ENCODE results near the gene DLGAP5. TPM values are rescaled to one million over a fixed set of nuclear protein-coding genes. Genes with fewer than 3 reads are reported as not detected.
A peak's percentile ranks its signal among the peaks of the same experiment; 100 is the strongest.

Gene DLGAP5
- total RNA-seq, 1 experiment from 2014 or later = 144 TPM

DNA sequence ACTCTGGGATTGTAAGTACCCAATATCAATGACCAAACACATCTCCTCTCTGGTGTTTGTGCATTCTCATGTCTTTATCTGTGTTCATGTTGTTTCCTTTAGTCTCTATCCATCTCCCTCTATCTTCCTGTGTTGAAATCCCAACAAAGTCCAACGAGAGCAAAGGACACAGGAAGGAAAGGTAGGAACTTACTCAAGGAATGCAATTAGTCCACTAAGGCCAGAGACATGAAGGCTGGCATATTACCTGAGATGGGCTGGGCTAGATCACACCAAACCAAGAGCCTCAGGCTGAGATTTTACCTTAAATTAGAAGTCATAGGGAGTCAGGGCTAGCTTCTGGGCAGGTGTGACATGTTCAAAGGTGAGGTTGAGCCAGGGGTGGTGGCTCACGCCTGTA is 76.7 kb downstream of the DLGAP5 start:
- no peak for DNase-seq (ENCODE audit: low read depth)

DNA sequence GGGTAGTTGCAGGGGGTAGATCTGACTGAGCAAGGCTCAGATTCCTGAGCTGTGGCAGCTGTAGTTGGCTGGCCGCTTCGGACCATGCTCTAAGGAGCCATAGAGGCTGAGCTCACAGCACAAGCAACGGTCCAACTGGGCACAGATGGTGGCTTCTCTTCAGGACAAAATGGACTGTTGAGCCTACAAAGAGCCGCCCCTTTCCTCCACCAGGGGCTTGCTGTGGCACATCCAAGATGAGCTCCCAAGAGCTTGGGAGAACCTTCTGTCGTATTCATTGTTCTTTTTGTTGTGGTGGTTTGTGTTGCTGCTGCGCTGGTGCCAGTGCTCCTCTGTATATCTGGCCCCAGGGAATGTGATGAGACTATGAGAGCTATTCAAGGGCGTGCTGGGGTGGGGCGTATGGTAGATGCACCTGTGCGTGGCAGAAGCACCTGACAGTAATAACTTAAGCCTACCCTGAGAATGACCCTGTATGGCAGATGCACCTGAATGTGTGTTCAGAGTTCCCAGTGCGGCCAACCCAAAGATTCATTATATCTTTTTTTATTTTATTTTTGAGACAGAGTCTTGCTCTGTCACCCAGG is 80.2 kb downstream of the DLGAP5 start:
- no peak for DNase-seq (ENCODE audit: low read depth)

DNA sequence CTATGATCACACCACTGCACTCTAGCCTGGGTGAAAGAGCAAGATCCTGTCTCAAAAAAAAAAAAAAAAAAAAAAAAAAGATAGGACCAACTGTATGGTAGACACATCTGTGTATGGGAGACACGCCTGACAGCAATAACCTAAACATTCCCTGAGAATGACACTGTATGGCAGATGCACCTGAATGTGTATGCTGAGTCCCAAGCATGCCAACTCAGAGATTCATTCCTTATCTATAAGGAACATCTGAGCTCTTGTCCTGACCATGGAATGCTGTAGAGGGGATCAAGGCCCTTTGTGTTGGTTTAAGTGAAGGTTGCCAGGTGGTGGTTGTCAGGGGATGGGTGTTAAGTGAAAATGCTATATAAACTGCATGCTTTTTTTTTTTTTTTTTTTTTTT is 81.5 kb downstream of the DLGAP5 start:
- DNase-seq (ENCODE audit: low read depth) = no peak

DNA sequence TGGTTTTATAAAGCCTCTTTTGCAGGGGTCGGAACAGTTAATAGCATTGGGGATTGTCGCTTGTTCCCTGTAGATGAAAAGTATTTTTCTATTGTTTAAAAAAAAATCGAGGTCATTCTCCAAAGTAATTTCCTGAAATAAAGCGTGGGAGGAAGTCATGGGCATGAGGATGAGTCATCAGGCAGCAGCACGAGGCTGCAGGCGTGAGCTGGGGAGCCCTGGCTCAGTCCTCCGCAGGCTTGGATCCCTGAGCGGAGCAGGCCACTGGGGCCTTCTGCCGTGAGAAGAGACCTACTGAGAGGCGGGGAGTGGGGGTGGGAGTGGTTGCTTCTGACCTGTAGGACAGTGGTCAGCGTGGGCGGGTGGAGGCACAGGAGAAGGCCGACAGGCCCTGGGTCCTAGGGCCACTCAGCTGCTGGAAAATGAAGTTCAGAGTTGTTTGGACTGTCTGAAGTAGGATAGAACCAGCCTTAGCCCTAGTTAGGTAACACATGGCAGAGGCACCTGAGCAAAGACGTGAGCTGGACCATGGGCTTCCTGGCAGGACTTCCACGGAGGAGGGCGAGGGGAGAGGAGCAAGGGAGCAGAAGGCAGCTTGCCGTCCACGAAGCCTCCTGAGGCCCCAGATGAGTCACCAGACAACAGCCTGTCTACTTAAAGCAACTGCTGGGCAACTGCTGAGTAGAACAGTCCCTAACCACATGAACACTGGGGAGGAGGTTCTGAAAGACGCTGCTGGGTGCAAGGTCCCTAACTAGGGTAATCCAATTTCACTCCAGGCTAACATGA is 83.4 kb downstream of the DLGAP5 start:
- DNase-seq (ENCODE audit: low read depth) = peak; percentile 97

DNA sequence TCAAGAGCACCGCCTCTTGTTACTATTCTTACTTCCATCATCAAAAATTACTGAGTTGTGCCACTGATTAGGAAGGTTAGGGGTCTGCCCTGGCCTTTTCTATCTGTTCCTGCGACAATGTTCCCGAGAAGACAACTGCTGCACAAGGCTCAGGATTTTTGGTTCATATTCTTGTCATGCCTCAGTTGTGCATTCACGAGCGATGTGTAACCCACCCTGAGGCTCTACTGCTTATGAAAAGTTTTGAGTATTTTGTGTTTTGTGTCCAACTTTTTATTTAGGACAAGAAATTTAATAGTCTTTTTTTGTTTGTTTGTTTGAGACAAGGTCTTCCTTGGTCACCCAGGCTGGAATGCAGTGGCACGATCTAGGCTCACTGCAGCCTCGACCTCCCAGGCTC is 85.4 kb downstream of the DLGAP5 start:
- no peak for DNase-seq (ENCODE audit: low read depth)

DNA sequence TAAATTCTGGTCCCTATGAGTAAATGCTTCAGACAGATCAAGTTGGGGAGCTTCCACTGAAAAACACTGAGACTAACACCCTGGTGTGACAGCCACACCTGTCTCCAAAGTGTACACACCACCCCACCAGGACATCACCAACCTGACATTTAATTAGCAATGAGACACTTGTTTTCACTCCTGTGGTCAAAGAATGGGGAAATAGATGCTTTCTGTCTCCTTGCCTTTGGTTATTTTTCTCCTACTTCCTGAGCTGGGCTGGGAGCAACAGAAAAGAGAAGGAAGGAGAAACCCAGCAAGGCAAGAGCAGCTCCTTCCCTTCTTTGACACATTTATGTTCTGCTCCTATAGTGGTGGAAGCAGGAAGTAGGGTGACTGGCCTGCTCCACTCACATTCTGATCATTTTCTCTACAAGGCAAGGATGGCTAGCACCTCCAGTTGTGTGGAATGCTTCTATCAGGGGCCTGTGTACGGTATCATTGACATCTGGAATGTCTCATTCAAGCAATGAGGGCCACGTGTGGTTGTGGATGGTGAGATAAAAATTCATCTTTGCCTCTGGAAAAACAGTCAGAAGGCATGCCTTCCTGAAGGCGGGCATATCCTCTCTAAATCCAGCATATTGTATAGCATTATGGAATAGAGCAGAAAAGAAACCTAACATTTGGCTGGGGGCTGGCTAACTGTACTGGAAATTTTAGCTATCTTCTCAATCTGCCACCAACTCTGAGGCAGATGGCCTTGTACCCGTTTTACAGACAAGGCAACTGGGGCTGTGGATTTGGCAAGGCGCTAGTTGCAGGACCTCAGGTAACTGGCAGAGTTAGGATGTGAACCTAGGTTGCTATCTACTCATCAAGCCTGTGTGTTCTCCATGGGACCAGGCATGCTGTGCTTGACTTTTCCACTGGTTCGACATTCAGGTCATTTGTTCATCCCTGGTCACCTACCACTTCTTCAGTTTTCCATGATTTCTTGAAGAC is 87.1 kb downstream of the DLGAP5 start:
- peak; percentile 11 for DNase-seq (ENCODE audit: low read depth)

DNA sequence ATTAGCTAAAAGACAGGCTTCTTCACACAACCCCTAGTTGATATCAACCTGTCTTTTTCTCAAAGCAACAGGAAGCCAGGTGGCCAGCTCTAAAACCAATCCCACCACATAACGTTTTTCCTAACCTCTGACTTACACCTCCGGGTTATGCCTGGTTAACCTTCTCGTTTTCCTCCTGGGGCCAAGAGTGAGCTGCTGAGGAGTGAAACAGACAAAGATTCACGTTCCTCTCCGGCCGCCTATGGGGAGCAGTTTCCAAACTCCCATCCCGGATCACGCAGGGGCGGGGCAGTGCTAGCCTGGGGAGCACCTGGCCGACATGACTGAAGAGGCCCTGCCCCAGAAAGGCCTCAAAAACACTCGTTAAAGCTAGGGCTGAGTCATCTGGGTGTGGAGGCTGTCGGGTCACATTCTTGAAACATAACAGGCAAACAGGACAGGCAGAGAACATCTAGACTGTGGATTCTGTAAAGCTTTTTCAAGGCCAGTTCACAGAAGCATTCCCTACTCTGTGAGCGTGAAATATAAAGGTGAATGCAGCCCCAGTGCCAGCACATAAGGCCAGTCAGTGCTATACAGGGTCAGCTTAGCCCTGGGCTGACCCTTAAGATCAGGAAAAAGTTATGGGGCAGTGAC is 88.3 kb downstream of the DLGAP5 start:
- peak; percentile 95 for DNase-seq (ENCODE audit: low read depth)

DNA sequence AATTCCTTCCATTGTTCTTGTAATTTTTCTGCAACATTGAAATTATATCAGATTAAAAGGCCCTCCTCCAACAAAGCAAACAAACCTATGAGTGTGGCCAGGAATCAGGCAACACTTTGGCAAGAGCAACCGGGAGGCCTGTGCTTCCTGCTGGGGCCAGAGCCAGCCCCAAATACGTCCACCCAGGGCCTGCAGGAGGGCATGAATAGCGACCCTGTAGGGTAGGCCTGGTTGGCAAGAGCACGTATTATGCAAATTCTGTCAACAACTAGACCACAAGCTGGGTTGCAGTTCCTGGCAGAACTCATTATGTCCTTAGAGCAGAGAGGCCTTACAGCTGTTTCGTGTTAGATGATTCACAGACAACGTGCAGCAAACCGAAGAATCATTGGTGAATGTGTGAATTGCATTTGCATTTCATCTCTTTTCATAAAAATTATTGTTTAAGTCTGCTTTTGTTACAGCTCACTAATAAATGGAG is 89.2 kb downstream of the DLGAP5 start:
- DNase-seq (ENCODE audit: low read depth) = peak; percentile 99

DNA sequence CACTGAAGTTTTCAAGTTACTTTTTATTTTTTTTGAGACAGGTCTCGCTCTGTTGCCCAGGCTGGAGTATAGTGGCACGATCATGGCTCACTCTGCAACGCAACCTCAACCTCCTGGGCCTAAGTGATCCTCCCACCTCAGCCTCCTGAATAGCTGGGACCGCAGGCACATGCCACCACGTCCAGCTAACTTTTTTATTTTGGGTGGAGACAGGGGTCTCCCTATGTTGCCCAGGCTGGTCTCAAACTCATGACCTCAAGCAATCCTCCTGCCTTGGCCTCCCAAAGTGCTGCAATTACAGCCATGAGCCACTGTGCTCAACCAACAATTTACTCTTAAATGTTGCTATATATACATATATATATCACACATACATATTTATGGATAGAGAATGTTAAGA is 89.7 kb downstream of the DLGAP5 start:
- DNase-seq (ENCODE audit: low read depth) = no peak

DNA sequence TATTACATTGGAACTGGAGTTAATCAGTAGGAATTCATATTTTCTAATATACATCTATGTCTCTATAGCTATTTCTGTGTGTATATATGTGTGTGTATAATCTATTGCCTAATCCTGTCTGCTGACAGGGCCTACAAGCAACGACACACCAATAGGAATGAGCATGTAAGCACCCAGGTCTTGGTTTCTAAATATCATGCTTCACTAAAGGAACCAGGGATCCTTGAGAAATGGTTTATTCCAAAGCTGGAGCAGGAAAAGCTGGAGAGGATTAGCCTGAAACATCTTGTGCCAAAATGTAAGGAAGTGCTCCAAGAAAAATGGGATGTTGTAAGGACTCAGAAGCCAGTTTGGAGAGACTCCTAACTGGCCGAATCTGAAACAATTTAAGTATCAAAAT is 91.6 kb downstream of the DLGAP5 start:
- DNase-seq (ENCODE audit: low read depth) = no peak

DNA sequence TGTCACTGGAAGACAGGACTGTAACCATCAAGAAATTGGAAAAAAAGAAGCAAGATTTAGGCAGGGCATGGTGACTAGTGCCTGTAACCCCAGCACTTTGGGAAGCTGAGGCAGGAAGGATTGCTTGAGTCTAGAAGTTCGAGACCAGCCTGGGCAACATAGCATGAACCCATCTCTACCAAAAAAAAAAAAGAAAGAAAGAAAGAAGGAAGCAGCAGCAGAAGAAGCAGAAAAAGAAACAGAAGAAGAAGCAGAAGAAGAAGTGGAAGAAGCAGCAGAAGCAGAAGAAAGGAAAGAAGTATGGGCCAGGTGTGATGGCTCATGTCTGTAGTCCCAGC is 92.9 kb downstream of the DLGAP5 start:
- DNase-seq (ENCODE audit: low read depth) = no peak

Other genes starting within 250 kb of the DLGAP5 start
- gene WDHD1, start 164.5 kb downstream of the DLGAP5 start, total RNA-seq (2014; rRNA removed; shearing (Covaris generic)) = 16.8 and 18.0 TPM in 2 replicates
- gene SOCS4, start 164.3 kb downstream of the DLGAP5 start, total RNA-seq (2014; rRNA removed; shearing (Covaris generic)) = 12.3 and 16.0 TPM in 2 replicates
- gene MAPK1IP1L, start 139.9 kb downstream of the DLGAP5 start, total RNA-seq (2014; rRNA removed; shearing (Covaris generic)) = 61.9 and 64.5 TPM in 2 replicates
- 145 and 210 TPM in 2 replicates for gene LGALS3, start 62.3 kb downstream of the DLGAP5 start, total RNA-seq (2014; rRNA removed; shearing (Covaris generic))
- 13.4 and 18.3 TPM in 2 replicates for gene FBXO34, start 79.8 kb upstream of the DLGAP5 start, total RNA-seq (2014; rRNA removed; shearing (Covaris generic))
- 4.1 and 6.8 TPM in 2 replicates for gene ATG14, start 220.2 kb upstream of the DLGAP5 start, total RNA-seq (2014; rRNA removed; shearing (Covaris generic))
- not detected in 2 replicates for gene TBPL2, start 249.0 kb upstream of the DLGAP5 start, total RNA-seq (2014; rRNA removed; shearing (Covaris generic))